ENCODE measurements around the gene OR4C6. TPM values are rescaled to one million over a fixed set of nuclear protein-coding genes. Genes with fewer than 3 reads are reported as not detected.

OR4C6 gene
- total RNA-seq, 1 donor from 2014 or later, result not detected

GRCh38 chr11:55697817-55698216, 35.8 kb downstream of the OR4C6 start:
- Mint-ChIP-seq H3K36me3 (ENCODE audit: low read depth, unreplicated experiment) (no peaks in the 10 kb centered on the region), H3K4me1 (ENCODE audit: unreplicated experiment) (no peaks in the 10 kb centered on the region), H3K27me3 (ENCODE audit: unreplicated experiment) (peaks cover 7% of the 10 kb centered on the region), H3K27ac (ENCODE audit: unreplicated experiment) (no peak overlapping the region), H3K9me3 (ENCODE audit: unreplicated experiment) (peaks cover 17% of the 10 kb centered on the region), H3K4me3 (ENCODE audit: unreplicated experiment) (no peak overlapping the region)
- DNase-seq (ENCODE audit: low spot score), result no peak
- no peak for TF ChIP-seq CTCF (IDR thresholded peaks at IDR 0.05; ENCODE audit: unreplicated experiment)

GRCh38 chr11:55701429-55701828, 39.4 kb downstream of the OR4C6 start:
- no peak for TF ChIP-seq CTCF (IDR thresholded peaks at IDR 0.05; ENCODE audit: unreplicated experiment)
- no peaks in the 10 kb centered on the region for H3K4me1 Mint-ChIP-seq (ENCODE audit: unreplicated experiment)
- no peak for DNase-seq (ENCODE audit: low spot score)
- H3K27ac Mint-ChIP-seq (ENCODE audit: unreplicated experiment), result no peak overlapping the region
- no peak overlapping the region for H3K4me3 Mint-ChIP-seq (ENCODE audit: unreplicated experiment)
- peaks cover 7% of the 10 kb centered on the region for H3K27me3 Mint-ChIP-seq (ENCODE audit: unreplicated experiment)
- H3K9me3 Mint-ChIP-seq (ENCODE audit: unreplicated experiment), result peaks cover 21% of the 10 kb centered on the region
- H3K36me3 Mint-ChIP-seq (ENCODE audit: low read depth, unreplicated experiment), result no peaks in the 10 kb centered on the region

GRCh38 chr11:55707029-55707428, 45.0 kb downstream of the OR4C6 start:
- Mint-ChIP-seq H3K4me3 (ENCODE audit: unreplicated experiment) (no peak overlapping the region), H3K36me3 (ENCODE audit: low read depth, unreplicated experiment) (no peaks in the 10 kb centered on the region), H3K27me3 (ENCODE audit: unreplicated experiment) (peaks cover 2% of the 10 kb centered on the region), H3K4me1 (ENCODE audit: unreplicated experiment) (no peaks in the 10 kb centered on the region), H3K9me3 (ENCODE audit: unreplicated experiment) (peaks cover 15% of the 10 kb centered on the region), H3K27ac (ENCODE audit: unreplicated experiment) (no peak overlapping the region)
- peak; percentile 70 for TF ChIP-seq CTCF (IDR thresholded peaks at IDR 0.05; ENCODE audit: unreplicated experiment)
- no peak for DNase-seq (ENCODE audit: low spot score)

GRCh38 chr11:55714982-55715888, 53.2 kb downstream of the OR4C6 start:
- H3K4me3 Mint-ChIP-seq (ENCODE audit: unreplicated experiment), result no peak overlapping the region
- H3K4me1 Mint-ChIP-seq (ENCODE audit: unreplicated experiment), result no peaks in the 10 kb centered on the region
- H3K27ac Mint-ChIP-seq (ENCODE audit: unreplicated experiment), result no peak overlapping the region
- no peaks in the 10 kb centered on the region for H3K36me3 Mint-ChIP-seq (ENCODE audit: low read depth, unreplicated experiment)
- no peak for DNase-seq (ENCODE audit: low spot score)
- H3K9me3 Mint-ChIP-seq (ENCODE audit: unreplicated experiment), result no peaks in the 10 kb centered on the region
- peak; percentile 15 for TF ChIP-seq CTCF (IDR thresholded peaks at IDR 0.05; ENCODE audit: unreplicated experiment)
- H3K27me3 Mint-ChIP-seq (ENCODE audit: unreplicated experiment), result no peaks in the 10 kb centered on the region

Other genes with a start within 250 kb of the OR4C6 start
- not detected for gene OR4C15, start 107.7 kb upstream of the OR4C6 start, total RNA-seq (ENCODE audit: unreplicated experiment)
- gene OR4C16, start 90.1 kb upstream of the OR4C6 start, total RNA-seq (ENCODE audit: unreplicated experiment), result not detected
- gene OR4C11, start 54.6 kb upstream of the OR4C6 start, total RNA-seq (ENCODE audit: unreplicated experiment), result not detected
- not detected for gene OR4P4, start 27.1 kb upstream of the OR4C6 start, total RNA-seq (ENCODE audit: unreplicated experiment)
- gene OR4S2, start 13.9 kb upstream of the OR4C6 start, total RNA-seq (ENCODE audit: unreplicated experiment), result not detected
- not detected for gene OR5D13, start 111.2 kb downstream of the OR4C6 start, total RNA-seq (ENCODE audit: unreplicated experiment)
- not detected for gene OR5D14, start 133.4 kb downstream of the OR4C6 start, total RNA-seq (ENCODE audit: unreplicated experiment)
- gene OR5L1, start 149.2 kb downstream of the OR4C6 start, total RNA-seq (ENCODE audit: unreplicated experiment), result not detected
- gene OR5D18, start 157.4 kb downstream of the OR4C6 start, total RNA-seq (ENCODE audit: unreplicated experiment), result not detected
- not detected for gene OR5L2, start 165.0 kb downstream of the OR4C6 start, total RNA-seq (ENCODE audit: unreplicated experiment)
- not detected for gene OR5D16, start 176.6 kb downstream of the OR4C6 start, total RNA-seq (ENCODE audit: unreplicated experiment)
- not detected for gene TRIM51, start 221.1 kb downstream of the OR4C6 start, total RNA-seq (ENCODE audit: unreplicated experiment)